Measurements from ENCODE around the gene KDM1B.

KDM1B gene

GRCh38 chr6:18165751-18166150, 10.5 kb downstream of the KDM1B start:
- TF ChIP-seq ZBTB7A (IDR thresholded peaks at IDR 0.05; ENCODE audit: low read depth) (no peak), FOXM1 (IDR thresholded peaks at IDR 0.05; ENCODE audit: borderline replicate concordance, low read depth) (no peak), TCF12 (IDR thresholded peaks at IDR 0.05; ENCODE audit: low read depth) (no peak), EP300 (IDR thresholded peaks at IDR 0.05; ENCODE audit: borderline replicate concordance) (no peak), RAD21 (IDR thresholded peaks at IDR 0.05; ENCODE audit: low read depth) (no peak), EGR1 (IDR thresholded peaks at IDR 0.05) (no peak), TEAD4 (IDR thresholded peaks at IDR 0.05) (no peak), MAX (IDR thresholded peaks at IDR 0.05) (no peak), CEBPB (IDR thresholded peaks at IDR 0.05) (no peak)

- no peak for TF ChIP-seq TCF12 (IDR thresholded peaks at IDR 0.05; ENCODE audit: low read depth)
- TF ChIP-seq MAX (IDR thresholded peaks at IDR 0.05), result no peak
- no peak for TF ChIP-seq TAF1 (IDR thresholded peaks at IDR 0.05; ENCODE audit: low read depth)
- TF ChIP-seq CEBPB (IDR thresholded peaks at IDR 0.05), result no peak
- TF ChIP-seq EGR1 (IDR thresholded peaks at IDR 0.05), result no peak
- no peak for TF ChIP-seq CREB1 (IDR thresholded peaks at IDR 0.05; ENCODE audit: low read depth)
- no peak for TF ChIP-seq RAD21 (IDR thresholded peaks at IDR 0.05; ENCODE audit: low read depth)
- no peak for TF ChIP-seq FOXM1 (IDR thresholded peaks at IDR 0.05; ENCODE audit: borderline replicate concordance, low read depth)
- TF ChIP-seq NFIC (IDR thresholded peaks at IDR 0.05), result no peak
- no peak for TF ChIP-seq USF1 (IDR thresholded peaks at IDR 0.05)
- TF ChIP-seq ZBTB7A (IDR thresholded peaks at IDR 0.05; ENCODE audit: low read depth), result no peak
Measured at GRCh38 chr6:18166312-18167036, 11.3 kb downstream of the KDM1B start.

DNA sequence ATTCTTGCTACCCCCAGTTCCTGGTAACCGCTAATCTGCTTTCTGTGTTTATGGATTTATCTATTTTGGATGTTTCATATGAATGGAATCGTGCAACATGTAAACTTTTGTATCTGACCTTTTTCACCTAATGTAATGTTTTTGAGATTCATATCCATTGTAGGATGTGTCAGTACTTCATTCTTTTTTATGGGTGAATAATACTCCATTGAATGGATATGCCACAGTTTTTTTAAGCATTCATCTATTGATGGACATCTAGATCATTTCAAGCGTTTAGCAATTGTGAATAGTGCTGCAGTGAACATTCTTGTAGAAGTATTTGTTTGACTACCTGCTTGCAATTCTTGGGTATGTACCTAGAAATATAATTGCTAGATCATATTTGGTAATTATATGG, 13.0 kb downstream of the KDM1B start:
- TF ChIP-seq EP300 (IDR thresholded peaks at IDR 0.05; ENCODE audit: borderline replicate concordance) (no peak), FOXM1 (IDR thresholded peaks at IDR 0.05; ENCODE audit: borderline replicate concordance, low read depth) (no peak), CEBPB (IDR thresholded peaks at IDR 0.05) (no peak)

DNA sequence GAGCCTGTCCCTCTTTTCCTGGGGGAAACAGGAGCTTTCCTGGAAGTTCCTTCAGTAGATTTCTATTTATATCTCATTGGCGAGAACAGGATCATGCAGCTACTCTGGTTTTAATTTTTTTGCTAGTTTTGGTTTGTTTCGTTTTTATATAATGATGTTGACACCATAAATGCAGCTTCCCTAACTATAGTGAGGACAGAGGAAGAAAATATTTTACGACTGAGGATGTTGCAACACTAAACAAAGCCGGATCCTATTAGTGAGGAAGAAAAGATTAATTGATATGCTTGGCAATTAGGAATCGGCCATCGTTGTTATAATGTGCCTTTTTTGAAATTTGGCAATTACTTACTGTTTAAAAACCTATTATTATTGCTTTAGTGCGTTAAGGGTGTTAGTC, 16.6 kb downstream of the KDM1B start:
- TF ChIP-seq MAX (IDR thresholded peaks at IDR 0.05) (no peak), NFIC (IDR thresholded peaks at IDR 0.05) (no peak), TCF12 (IDR thresholded peaks at IDR 0.05; ENCODE audit: low read depth) (no peak), ZBTB7A (IDR thresholded peaks at IDR 0.05; ENCODE audit: low read depth) (no peak), RAD21 (IDR thresholded peaks at IDR 0.05; ENCODE audit: low read depth) (no peak), FOXM1 (IDR thresholded peaks at IDR 0.05; ENCODE audit: borderline replicate concordance, low read depth) (no peak), EP300 (IDR thresholded peaks at IDR 0.05; ENCODE audit: borderline replicate concordance) (no peak), USF1 (IDR thresholded peaks at IDR 0.05) (no peak), YY1 (IDR thresholded peaks at IDR 0.05; ENCODE audit: low read depth) (no peak), CEBPB (IDR thresholded peaks at IDR 0.05) (no peak), EGR1 (IDR thresholded peaks at IDR 0.05) (no peak)
- TF ChIP-seq, protein P1, sequence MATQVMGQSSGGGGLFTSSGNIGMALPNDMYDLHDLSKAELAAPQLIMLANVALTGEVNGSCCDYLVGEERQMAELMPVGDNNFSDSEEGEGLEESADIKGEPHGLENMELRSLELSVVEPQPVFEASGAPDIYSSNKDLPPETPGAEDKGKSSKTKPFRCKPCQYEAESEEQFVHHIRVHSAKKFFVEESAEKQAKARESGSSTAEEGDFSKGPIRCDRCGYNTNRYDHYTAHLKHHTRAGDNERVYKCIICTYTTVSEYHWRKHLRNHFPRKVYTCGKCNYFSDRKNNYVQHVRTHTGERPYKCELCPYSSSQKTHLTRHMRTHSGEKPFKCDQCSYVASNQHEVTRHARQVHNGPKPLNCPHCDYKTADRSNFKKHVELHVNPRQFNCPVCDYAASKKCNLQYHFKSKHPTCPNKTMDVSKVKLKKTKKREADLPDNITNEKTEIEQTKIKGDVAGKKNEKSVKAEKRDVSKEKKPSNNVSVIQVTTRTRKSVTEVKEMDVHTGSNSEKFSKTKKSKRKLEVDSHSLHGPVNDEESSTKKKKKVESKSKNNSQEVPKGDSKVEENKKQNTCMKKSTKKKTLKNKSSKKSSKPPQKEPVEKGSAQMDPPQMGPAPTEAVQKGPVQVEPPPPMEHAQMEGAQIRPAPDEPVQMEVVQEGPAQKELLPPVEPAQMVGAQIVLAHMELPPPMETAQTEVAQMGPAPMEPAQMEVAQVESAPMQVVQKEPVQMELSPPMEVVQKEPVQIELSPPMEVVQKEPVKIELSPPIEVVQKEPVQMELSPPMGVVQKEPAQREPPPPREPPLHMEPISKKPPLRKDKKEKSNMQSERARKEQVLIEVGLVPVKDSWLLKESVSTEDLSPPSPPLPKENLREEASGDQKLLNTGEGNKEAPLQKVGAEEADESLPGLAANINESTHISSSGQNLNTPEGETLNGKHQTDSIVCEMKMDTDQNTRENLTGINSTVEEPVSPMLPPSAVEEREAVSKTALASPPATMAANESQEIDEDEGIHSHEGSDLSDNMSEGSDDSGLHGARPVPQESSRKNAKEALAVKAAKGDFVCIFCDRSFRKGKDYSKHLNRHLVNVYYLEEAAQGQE (IDR thresholded peaks at IDR 0.05; ENCODE audit: low read depth), result no peak

DNA sequence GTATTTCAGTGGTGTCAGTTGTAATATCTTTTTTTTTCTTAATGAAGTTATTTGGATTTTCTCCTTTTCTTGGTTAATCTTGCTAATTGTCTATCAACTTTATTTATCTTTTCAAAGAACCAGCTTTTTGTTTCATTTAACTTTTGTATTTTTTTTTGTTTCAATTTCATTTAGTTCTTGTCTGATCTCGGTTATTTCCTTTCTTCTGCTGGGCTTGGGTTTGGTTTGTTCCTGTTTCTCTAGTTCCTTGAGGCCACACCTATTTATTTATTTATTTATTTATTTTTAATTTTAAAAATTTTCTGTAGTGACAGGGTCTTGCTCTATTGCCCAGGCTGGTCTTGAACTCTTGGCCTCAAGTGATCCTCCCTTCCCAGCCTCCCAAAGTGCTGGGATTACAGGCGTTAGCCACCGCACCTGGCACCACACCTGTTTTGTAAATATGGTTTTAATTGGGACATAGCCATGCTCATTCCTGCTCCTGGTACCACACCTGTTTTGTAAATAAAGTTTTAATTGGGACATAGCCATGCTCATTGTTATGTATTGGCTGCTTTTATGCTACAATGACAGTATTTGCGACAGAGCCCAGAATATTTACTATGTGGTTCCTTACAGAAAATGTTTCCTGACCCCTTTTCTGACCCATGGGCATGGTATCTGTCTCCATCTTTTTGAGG, 22.2 kb downstream of the KDM1B start:
- TF ChIP-seq MAX (IDR thresholded peaks at IDR 0.05) (no peak), TEAD4 (IDR thresholded peaks at IDR 0.05) (no peak)

DNA sequence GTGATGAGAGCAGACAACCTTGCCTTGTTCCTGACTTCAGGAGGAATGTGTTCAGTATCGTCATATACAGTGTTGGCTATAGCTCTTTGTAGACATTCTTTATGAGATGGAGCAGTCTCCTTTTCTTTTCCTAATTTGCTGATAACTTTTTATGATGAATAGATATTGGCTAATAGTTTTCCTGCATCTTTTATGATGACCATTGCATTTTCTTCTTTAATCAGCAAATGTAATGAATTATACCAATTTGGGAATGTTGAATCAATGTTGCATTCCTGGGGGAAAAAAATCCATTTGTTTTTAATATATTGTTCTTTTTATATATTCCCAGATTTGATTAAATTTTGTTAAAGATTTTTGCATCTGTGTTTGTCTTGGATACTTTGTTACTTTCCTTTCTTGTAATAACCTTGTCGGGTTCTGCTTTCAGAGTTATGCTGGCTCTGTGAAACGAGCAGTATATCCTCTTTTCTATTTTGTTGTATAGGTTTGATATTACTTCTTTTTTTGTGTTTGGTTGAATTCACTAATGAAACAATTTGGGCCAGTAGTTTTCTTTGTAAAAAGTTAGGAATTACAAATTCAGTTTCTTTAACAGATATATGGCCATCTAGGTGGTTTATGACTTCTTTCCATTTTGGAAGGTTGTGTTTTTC, 23.9 kb downstream of the KDM1B start:
- TF ChIP-seq FOXM1 (IDR thresholded peaks at IDR 0.05; ENCODE audit: borderline replicate concordance, low read depth) (no peak), TEAD4 (IDR thresholded peaks at IDR 0.05) (no peak), TAF1 (IDR thresholded peaks at IDR 0.05; ENCODE audit: low read depth) (no peak), ZBTB7A (IDR thresholded peaks at IDR 0.05; ENCODE audit: low read depth) (no peak), USF1 (IDR thresholded peaks at IDR 0.05) (no peak), NFIC (IDR thresholded peaks at IDR 0.05) (no peak), MAX (IDR thresholded peaks at IDR 0.05) (no peak), TCF12 (IDR thresholded peaks at IDR 0.05; ENCODE audit: low read depth) (no peak), EP300 (IDR thresholded peaks at IDR 0.05; ENCODE audit: borderline replicate concordance) (no peak), CREB1 (IDR thresholded peaks at IDR 0.05; ENCODE audit: low read depth) (no peak)
